GM12864 (cell line): Measurements from ENCODE around the gene GEMIN5.
"Not testable (repeated sequence)": the region's sequence is repeated elsewhere in the genome, so short reads cannot be mapped to it uniquely, and the experiment has no call there.

ENCODE experiments used
- DNase-seq: peaks from one replicate; pipeline ENCODE4 v3.0.0-alpha.2; 2011; ENCODE audit warnings: low read depth
- H3K4me3 ChIP-seq: 2 replicates; pipeline ENCODE4 v1.5.1; 2011; ENCODE audit warnings: mild to moderate bottlenecking, low read depth, low read length, control low read depth
- TF ChIP-seq, protein P1 (sequence below): IDR thresholded peaks from 2 replicates; pipeline ENCODE4 v1.5.1; 2011; ENCODE audit warnings: low read depth, mild to moderate bottlenecking, moderate library complexity, low read length, control low read depth, inconsistent platforms; ENCODE audit errors: missing control alignments

Gene GEMIN5

GRCh38 chr5:154917757-154918156 is 20.3 kb downstream of the GEMIN5 start:
- no peak overlapping the region for H3K4me3 ChIP-seq
- no peak for DNase-seq
- TF ChIP-seq, protein P1, sequence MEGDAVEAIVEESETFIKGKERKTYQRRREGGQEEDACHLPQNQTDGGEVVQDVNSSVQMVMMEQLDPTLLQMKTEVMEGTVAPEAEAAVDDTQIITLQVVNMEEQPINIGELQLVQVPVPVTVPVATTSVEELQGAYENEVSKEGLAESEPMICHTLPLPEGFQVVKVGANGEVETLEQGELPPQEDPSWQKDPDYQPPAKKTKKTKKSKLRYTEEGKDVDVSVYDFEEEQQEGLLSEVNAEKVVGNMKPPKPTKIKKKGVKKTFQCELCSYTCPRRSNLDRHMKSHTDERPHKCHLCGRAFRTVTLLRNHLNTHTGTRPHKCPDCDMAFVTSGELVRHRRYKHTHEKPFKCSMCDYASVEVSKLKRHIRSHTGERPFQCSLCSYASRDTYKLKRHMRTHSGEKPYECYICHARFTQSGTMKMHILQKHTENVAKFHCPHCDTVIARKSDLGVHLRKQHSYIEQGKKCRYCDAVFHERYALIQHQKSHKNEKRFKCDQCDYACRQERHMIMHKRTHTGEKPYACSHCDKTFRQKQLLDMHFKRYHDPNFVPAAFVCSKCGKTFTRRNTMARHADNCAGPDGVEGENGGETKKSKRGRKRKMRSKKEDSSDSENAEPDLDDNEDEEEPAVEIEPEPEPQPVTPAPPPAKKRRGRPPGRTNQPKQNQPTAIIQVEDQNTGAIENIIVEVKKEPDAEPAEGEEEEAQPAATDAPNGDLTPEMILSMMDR: no peak

DNA sequence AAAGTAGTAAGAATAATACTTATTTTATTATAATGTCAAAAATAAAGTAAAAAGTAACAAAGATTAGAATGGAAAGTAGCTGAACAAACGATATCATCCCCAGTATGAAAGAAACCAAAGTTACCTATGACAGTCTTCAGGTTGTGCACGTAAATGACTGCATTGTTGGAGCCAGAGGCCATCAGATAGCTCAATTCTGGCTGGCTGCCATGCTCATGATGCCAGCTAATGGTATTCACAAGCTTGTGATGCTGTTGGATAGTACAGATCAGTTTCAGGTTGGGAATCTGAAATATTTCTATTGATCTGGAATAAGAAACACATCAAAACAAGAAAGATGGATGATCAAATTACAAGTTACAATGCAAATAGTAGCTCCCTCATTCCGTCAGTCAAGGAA is 21.1 kb downstream of the GEMIN5 start:
- no peak for DNase-seq
- H3K4me3 ChIP-seq: no peak overlapping the region
- TF ChIP-seq, protein P1: no peak

- not testable (repeated sequence) for H3K4me3 ChIP-seq, DNase-seq
Measured at GRCh38 chr5:154905601-154906000, 32.4 kb downstream of the GEMIN5 start.

GRCh38 chr5:154901913-154902312 is 36.1 kb downstream of the GEMIN5 start:
- DNase-seq: no peak
- TF ChIP-seq, protein P1: no peak
- H3K4me3 ChIP-seq: no peak overlapping the region

DNA sequence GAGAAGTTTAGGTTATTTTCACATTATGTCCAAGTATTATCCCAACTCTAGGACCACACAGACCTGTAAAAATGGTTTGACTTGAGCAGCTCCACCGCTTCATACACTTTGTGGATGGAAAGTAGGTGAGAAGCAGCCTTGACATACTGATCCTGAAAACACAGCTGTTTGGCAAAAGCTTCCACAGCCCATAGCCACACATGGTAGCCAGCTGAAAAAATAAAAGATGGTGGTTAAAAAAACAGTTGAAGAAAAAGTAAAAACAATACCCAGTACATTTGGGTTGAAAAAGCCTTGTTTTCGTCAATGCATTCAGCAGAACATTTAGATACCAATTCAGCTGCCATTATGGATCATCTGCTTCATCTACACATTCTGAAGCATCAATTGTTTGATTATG is 36.7 kb downstream of the GEMIN5 start:
- H3K4me3 ChIP-seq: no peak overlapping the region
- DNase-seq: no peak
- TF ChIP-seq, protein P1: no peak

- DNase-seq: no peak
- TF ChIP-seq, protein P1: no peak
Measured at GRCh38 chr5:154900066-154900465, 37.9 kb downstream of the GEMIN5 start.

GRCh38 chr5:154899151-154899816 is 38.7 kb downstream of the GEMIN5 start:
- no peak overlapping the region for H3K4me3 ChIP-seq
- DNase-seq: no peak
- TF ChIP-seq, protein P1: no peak

More at GRCh38 chr5:154900066-154900465, 37.9 kb downstream of the GEMIN5 start:
- no peak overlapping the region for H3K4me3 ChIP-seq
